Measurements from ENCODE around the gene CAPN2.
A peak's percentile ranks its signal among the peaks of the same experiment; 100 is the strongest.
"Not testable (repeated sequence)": the region's sequence is repeated elsewhere in the genome, so short reads cannot be mapped to it uniquely, and the experiment has no call there.

CAPN2 gene

GRCh38 chr1:223739366-223740037, 27.2 kb downstream of the CAPN2 start:
- no peak for DNase-seq

GRCh38 chr1:223740038-223740736, 27.8 kb downstream of the CAPN2 start:
- not testable (repeated sequence) for DNase-seq

- no peak for DNase-seq
Measured at GRCh38 chr1:223741861-223742260, 29.5 kb downstream of the CAPN2 start.

GRCh38 chr1:223742856-223743517, 30.6 kb downstream of the CAPN2 start:
- DNase-seq, result no peak

GRCh38 chr1:223745731-223746130, 33.4 kb downstream of the CAPN2 start:
- no peak for DNase-seq

GRCh38 chr1:223747838-223748335, 35.5 kb downstream of the CAPN2 start:
- no peak for DNase-seq

- DNase-seq, result no peak
Measured at GRCh38 chr1:223748405-223748772, 36.0 kb downstream of the CAPN2 start.

- peak; percentile 66 for DNase-seq
Measured at GRCh38 chr1:223748773-223749733, 36.7 kb downstream of the CAPN2 start.

GRCh38 chr1:223750730-223751570, 38.6 kb downstream of the CAPN2 start:
- no peak for DNase-seq

- no peak for DNase-seq
Measured at GRCh38 chr1:223751696-223752095, 39.4 kb downstream of the CAPN2 start.

GRCh38 chr1:223752721-223753515, 40.6 kb downstream of the CAPN2 start:
- no peak for DNase-seq

- DNase-seq, result no peak
Measured at GRCh38 chr1:223754681-223755431, 42.5 kb downstream of the CAPN2 start.

- no peak for DNase-seq
Measured at GRCh38 chr1:223755432-223755792, 43.1 kb downstream of the CAPN2 start.

GRCh38 chr1:223755992-223756775, 43.8 kb downstream of the CAPN2 start:
- no peak for DNase-seq

- DNase-seq, result no peak
Measured at GRCh38 chr1:223756806-223757700, 44.7 kb downstream of the CAPN2 start.

- DNase-seq, result no peak
Measured at GRCh38 chr1:223758734-223759133, 46.4 kb downstream of the CAPN2 start.

GRCh38 chr1:223759273-223759672, 46.9 kb downstream of the CAPN2 start:
- no peak for DNase-seq

GRCh38 chr1:223760833-223761232, 48.5 kb downstream of the CAPN2 start:
- no peak for DNase-seq
